Stimulated activated CD4-positive, alpha-beta T cell treated with anti-CD3 and anti-CD28 coated beads, Interleukin-15, amount 100 ng/mL, for 48 hours (primary cell): ENCODE results near the gene TRIM64C.
"Not testable (repeated sequence)": the region's sequence is repeated elsewhere in the genome, so short reads cannot be mapped to it uniquely, and the experiment has no call there.

Source experiments
- DNase-seq, 2 donors: peaks; one replicate each; pipeline ENCODE4 v3.0.0-alpha.2; 2020; ENCODE audit warnings: low read depth in 2 of 2

TRIM64C gene

DNA sequence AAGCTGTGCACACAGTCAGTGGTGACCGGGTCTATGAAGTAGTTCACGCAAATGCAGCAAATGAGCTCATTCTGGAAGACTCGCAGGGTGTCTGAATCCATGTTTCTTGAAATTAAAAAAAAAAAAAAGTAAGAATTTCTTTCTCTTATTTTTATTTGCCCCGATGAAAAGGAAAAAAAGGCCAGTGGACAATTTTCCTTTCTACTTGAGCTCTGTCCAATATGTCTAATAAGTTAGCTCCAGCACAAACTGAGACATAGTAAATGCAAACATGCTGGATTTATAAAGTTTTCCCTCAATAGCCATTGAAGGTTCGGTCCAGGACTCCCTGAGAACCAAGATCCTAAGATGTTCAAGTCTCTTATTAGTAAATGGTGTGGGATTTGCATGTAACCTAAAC is at the start of gene TRIM64C:
Gene TRIM64C, minus strand, starts transcription at position 101 of the 400 bp plus-strand sequence. Its CDS starts 0 bp downstream, at position 101.
- not testable (repeated sequence) for DNase-seq

DNA sequence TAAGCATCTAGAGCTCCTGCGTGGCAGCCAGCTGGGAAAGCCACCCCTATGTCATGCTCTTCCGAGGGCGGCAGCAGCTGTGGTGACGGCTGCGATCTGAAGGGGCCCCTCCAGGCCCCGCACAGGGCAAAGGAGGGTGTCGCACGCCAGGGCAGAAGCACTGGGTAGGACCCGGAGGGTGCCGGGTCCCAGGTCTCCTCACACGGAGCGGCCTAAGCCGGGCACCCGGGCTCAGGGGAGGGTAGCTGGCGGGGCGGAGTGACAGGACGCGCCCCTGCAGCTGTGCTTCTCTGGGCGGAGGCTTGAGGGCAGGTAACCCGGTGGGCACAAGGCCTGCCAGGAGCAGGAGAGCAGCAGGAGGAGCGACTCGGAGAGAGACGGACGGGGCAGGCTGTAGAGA is 43.4 kb upstream of the TRIM64C start:
- not testable (repeated sequence) for DNase-seq

- DNase-seq, result not testable (repeated sequence)
These were observed 11.0 kb upstream of the TRIM64C start for GRCh38 chr11:49069897-49070296.

- not testable (repeated sequence) for DNase-seq
These were observed 9.1 kb downstream of the TRIM64C start for GRCh38 chr11:49049821-49050220.

DNA sequence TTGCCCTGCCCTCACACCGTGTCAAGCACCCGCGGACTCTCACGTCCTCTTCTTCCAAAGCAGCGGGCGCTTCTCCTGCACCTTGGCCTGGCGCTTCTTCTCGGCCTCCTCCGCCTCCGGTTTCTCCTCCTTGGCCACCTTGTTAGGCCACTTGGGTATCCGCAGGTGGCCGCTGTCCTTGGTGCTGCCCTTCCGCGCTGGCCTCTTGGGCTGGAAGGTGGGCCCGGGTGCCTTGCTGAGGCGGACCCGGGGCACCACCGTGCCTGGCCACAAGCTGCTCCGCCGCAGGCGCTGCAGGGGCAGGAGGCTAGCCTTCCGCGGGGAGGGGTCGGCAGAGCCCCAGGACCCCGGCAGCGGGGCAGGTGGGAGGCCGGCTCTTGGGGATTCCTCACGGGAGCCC is 10.7 kb downstream of the TRIM64C start:
- DNase-seq, result not testable (repeated sequence)

DNA sequence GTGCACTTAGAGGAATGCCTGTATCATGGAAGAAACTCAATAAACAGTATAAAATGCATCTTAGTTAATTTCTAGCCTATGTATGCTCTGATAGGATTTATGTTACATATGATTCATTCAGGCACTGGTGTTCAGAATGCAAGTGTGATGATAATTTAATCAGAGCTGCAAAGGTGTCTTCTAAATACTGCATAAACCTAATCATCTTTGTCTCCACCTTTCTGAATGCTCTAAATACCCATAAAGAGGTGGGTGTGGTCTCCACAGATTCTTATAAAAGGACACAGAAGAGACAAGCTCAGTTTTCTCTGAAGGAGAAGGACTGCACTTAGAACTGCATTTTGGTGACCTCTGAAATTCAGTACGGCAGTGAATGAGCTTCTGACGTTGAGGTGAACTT is 30.4 kb downstream of the TRIM64C start, which contains the start of gene TRIM49B:
Gene TRIM49B, plus strand, starts transcription at position 301 of the 400 bp plus-strand sequence. CDS start 2,777 bp downstream, outside the sequence.
- DNase-seq, result not testable (repeated sequence)
